HepG2 (cell line): ENCODE data around the gene P2RY6.

ENCODE experiments used
- ATF6 ChIP-seq: sonication (generic); formaldehyde crosslinking; conservative IDR thresholded peaks from 2 replicates; pipeline ENCODE4 v1.4.0; 2020; ENCODE audit warnings: missing genetic modification reagents
- ATF7-NPFF ChIP-seq: sonication (generic); formaldehyde crosslinking; IDR thresholded peaks from 2 replicates; pipeline ENCODE4 v1.8.1; 2023; ENCODE audit warnings: mild to moderate bottlenecking, low read depth, missing genetic modification reagents, moderate library complexity
- CTCF ChIP-seq: sonication (generic); formaldehyde crosslinking; IDR thresholded peaks from 2 replicates; pipeline ENCODE4 v1.5.0; 2020; ENCODE audit warnings: mild to moderate bottlenecking, missing genetic modification reagents, moderate library complexity
- KAT7 ChIP-seq: IDR thresholded peaks from 2 replicates; pipeline ENCODE4 v1.6.1; 2018; ENCODE audit warnings: borderline replicate concordance, missing compliant biosample characterization
- MYC ChIP-seq: sonication (generic); formaldehyde crosslinking; IDR thresholded peaks from 2 replicates; pipeline ENCODE4 v1.9.0; 2021; ENCODE audit warnings: missing genetic modification reagents, borderline replicate concordance
- ZBTB3 ChIP-seq: sonication (generic); formaldehyde crosslinking; IDR thresholded peaks from 2 replicates; pipeline ENCODE4 v1.4.0; 2020; ENCODE audit warnings: low read depth, mild to moderate bottlenecking, moderate library complexity, missing genetic modification reagents, borderline replicate concordance
- ZC3H13 ChIP-seq: sonication (generic); formaldehyde crosslinking; IDR thresholded peaks from 2 replicates; pipeline ENCODE4 v1.8.1; 2023; ENCODE audit warnings: mild to moderate bottlenecking, missing genetic modification reagents, moderate library complexity
- ZNF557 ChIP-seq: sonication (generic); formaldehyde crosslinking; IDR thresholded peaks from 2 replicates; pipeline ENCODE4 v1.4.0; 2020; ENCODE audit warnings: missing genetic modification reagents

DNA sequence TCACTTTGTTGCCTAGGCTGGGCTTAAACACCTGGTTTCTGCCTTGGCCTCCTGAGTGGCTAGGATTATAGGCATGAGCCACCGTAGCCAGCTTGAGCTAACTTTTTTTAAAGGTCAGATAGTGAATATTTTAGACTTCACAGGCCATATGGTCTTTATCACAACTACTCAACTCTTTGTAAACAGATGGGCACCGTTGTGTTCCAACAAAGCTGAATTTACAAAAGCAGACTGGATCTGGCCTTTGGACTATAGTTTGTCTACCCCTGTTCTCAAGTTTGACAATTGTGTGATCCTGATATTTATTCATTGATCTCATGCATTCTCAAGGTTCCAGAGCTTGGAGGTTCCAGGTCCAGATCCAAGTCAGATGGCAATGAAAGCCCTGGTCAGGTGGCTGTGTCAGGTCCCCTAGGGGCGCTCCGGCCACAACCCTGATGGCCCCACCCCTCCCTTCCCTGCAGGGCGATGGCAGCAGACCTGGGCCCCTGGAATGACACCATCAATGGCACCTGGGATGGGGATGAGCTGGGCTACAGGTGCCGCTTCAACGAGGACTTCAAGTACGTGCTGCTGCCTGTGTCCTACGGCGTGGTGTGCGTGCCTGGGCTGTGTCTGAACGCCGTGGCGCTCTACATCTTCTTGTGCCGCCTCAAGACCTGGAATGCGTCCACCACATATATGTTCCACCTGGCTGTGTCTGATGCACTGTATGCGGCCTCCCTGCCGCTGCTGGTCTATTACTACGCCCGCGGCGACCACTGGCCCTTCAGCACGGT lies 38.3 kb upstream of the P2RY6 start:
- no peak for TF ChIP-seq KAT7 (CRISPR knock-in tag)
- TF ChIP-seq ATF7-NPFF: no peak
- no peak for TF ChIP-seq ZC3H13 (CRISPR knock-in tag)
- no peak for TF ChIP-seq ATF6 (CRISPR knock-in tag)
- no peak for TF ChIP-seq CTCF (CRISPR knock-in tag)
- no peak for TF ChIP-seq MYC (CRISPR knock-in tag)
- TF ChIP-seq ZNF557 (CRISPR knock-in tag): no peak
- TF ChIP-seq ZBTB3 (CRISPR knock-in tag): no peak
